H1 (cell line): ENCODE results near the gene TFB1M. TPM values are rescaled to one million over a fixed set of nuclear protein-coding genes. Genes with fewer than 3 reads are reported as not detected.

Experiments used
- ATF3 ChIP-seq: IDR thresholded peaks from 2 replicates; pipeline ENCODE4 v1.6.1; 2011; ENCODE audit warnings: low read depth, mild to moderate bottlenecking, low read length; ENCODE audit not compliant: insufficient read depth
- POLR2AphosphoS5 ChIP-seq: IDR thresholded peaks from 2 replicates; pipeline ENCODE4 v1.6.1; 2011; ENCODE audit warnings: low read depth, low read length
- SP4 ChIP-seq: IDR thresholded peaks from 2 replicates; pipeline ENCODE4 v1.6.1; 2012; ENCODE audit warnings: low read length, inconsistent platforms
- TCF12 ChIP-seq: IDR thresholded peaks from 2 replicates; pipeline ENCODE4 v1.6.1; 2011; ENCODE audit warnings: low read depth, mild to moderate bottlenecking, low read length
- polyA plus RNA-seq, 7 experiments: library from polyadenylated mRNA; depleted of rRNA in 3 of 7; stranded (reverse) in 5 of 7; unstranded in 2 of 7; fragments of >200 nt in 5 of 7; fragments of 200-250 nt in 2 of 7; gene quantifications; 1 replicate in 5 of 7; 2 replicates in 1 of 7; 4 replicates in 1 of 7; pipeline versions ENCODE4 v1.2.1 to v1.2.3, GENCODE V29; 2011 to 2013; ENCODE audit warnings: missing spikeins in 2 of 7, mixed read lengths in 2 of 7
- total RNA-seq: library from RNA; stranded (reverse); fragmentation: NEBNext Ultra II Directional; extraction: Animal tissue kit (Norgen Biotek cat#: 25700); gene quantifications from 2 replicates; pipeline ENCODE4 v1.2.1, GENCODE V29; 2021

Gene TFB1M
- total and polyA plus RNA-seq, 2 of the 8 experiments (the other 6 are each of a cell fraction or from before 2014, with no cell fraction given), result 28.2 to 49.4 TPM

GRCh38 chr6:155245193-155245592 is 69.1 kb downstream of the TFB1M start (continued):
- TF ChIP-seq ATF3 (no peak), TCF12 (no peak), SP4 (no peak), POLR2AphosphoS5 (no peak)
